Cortex of kidney (tissue), 1 donor: Measurements from ENCODE around the gene ZNF219.

ENCODE experiments used
- DNase-seq: peaks from one replicate; lab custom pipeline; 2025; lab: John Stamatoyannopoulos, UW

Gene ZNF219

DNA sequence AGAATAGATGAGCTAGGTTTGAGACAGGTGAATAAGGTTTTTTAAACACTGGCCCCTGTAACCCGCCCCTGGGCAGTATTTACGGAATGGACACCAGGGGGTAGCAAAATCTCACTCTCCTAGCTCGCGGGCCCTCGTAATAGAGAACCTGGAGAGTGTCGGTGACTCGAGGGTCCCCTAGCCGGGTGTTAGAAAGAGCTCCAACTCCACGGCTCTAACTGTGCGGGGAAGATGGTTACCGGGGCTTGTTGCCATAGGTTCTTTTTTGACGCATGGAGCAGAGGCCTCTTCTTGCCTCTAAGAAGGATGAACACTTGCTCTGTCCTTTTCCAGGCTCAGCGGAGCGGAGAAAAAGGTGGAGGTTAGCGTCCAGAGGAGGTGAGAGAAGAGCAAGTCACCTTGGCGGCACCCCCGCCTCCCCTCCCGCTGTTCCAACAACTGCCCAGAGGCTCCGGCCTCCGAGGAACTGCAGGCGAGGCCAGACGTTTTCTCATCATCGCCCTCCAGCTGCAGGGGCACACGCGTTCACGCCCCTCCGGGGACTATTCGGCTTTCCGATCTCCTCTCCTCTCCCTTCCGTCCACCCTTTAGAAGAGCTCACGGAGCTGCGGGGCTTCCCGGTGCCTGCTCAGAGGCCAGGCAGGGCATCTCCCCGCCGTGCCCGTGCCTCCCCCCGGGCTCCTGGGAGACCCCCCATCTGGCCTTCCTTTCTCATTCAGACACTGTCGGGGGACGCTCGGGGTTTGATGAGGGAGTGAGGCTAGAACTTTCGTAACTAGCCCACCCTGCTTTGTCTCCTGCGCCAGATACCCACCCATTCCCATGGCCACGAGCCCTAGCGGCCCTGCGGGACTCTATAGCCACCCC, 29.7 kb downstream of the ZNF219 start:
- DNase-seq: no peak

DNA sequence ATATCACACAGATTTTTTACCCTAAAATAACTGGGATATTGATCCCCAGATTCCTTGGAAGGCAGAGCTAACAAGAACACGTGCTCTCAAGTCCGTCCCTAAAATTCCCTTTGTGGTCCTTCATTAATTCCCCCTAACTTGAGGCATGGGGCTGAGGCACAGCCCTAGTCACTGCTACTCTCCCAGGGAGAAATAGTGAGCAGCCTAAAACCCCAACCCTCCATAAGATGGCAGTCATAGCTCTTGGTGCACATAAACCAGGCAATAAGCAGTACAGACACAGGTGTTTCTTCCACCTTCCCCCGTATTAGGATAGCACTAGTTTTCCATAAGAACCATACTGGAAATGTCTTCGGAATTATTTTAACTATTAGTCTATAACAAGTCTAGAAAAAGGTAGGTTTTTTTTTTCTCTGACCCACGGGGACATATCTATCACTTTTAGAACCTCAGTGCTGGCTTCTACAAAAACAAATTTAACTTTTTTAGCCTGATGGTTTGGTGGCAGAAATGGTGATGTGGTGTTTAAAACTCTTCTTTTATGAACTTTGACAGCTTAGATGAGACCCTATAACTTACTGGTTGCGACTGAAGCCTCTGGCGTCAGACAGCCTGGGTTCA, 31.5 kb downstream of the ZNF219 start:
- no peak for DNase-seq

- no peak for DNase-seq
Observed at GRCh38 chr14:21063479-21063878, 35.0 kb downstream of the ZNF219 start.

- no peak for DNase-seq
Observed at GRCh38 chr14:21061347-21061668, 37.1 kb downstream of the ZNF219 start.

GRCh38 chr14:21060614-21061346, 37.7 kb downstream of the ZNF219 start:
- DNase-seq: no peak

- no peak for DNase-seq
Observed at GRCh38 chr14:21059842-21060613, 38.4 kb downstream of the ZNF219 start.

GRCh38 chr14:21058903-21059302, 39.6 kb downstream of the ZNF219 start:
- DNase-seq: no peak

DNA sequence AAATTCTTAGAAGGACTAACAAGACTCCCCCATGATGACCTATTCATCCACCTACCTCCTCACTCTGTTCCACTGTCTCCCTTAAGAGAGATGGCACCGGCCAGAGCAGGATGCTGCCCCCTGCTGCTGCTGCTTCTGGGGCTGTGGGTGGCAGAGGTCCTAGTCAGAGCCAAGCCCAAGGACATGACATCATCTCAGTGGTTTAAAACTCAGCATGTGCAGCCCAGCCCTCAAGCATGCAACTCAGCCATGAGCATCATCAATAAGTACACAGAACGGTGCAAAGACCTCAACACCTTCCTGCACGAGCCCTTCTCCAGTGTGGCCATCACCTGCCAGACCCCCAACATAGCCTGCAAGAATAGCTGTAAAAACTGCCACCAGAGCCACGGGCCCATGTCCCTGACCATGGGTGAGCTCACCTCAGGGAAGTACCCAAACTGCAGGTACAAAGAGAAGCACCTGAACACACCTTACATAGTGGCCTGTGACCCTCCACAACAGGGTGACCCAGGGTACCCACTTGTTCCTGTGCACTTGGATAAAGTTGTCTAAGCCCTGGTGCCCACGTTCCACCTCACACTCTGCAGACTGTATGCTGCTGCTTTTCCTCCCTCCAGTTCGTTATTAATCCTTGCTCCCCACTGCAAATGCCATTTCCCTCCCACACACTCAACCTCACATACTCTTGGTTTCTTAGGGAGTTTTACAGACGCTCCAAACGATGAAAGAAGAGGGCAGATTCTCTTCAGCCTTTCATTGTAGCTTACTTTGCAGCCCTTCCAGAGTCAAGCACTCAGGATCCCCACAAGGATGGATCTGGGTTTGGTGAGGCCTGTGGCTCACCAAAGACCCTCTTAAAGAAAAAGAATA, 40.4 kb downstream of the ZNF219 start, which contains the start of gene RNASE8:
Gene RNASE8, plus strand, starts transcription at position 20 of the 873 bp plus-strand sequence. Its CDS starts 71 bp downstream, at position 91.
- no peak for DNase-seq

DNA sequence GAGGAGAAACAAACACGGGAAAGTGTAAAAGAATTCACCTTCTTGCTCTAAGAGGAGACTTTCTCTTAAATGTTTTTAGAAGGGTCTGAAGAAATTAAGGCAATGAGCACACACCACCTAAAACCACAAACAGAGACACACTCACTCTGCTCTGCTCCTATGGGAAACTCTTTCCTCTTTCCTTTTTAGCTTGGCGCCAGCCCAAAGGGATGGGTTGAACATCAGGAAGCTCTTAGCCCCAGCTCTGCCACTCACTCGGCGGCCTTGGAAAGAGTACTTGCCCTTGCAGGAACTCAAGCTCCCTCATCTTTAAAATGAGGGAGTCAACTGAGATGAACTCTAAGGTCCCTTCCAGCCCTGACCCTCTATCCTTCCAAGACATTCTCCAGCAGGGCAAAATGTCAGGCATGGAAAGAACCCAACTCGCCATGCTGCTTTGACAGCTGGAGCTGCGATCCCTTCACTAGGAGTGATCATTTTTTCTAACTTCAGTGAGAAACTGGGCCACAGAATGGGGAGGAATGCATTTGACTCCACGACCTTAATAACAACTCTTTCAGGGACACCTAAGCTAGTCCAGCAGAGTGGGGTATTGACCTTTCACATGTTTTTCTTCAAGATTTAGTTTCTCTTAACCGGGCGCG, 41.8 kb downstream of the ZNF219 start:
- no peak for DNase-seq

- no peak for DNase-seq
Observed at GRCh38 chr14:21055432-21056117, 42.9 kb downstream of the ZNF219 start.

GRCh38 chr14:21054768-21055145, 43.7 kb downstream of the ZNF219 start:
- DNase-seq: no peak

GRCh38 chr14:21054123-21054767, 44.2 kb downstream of the ZNF219 start:
- DNase-seq: no peak

- DNase-seq: no peak
Observed at GRCh38 chr14:21053184-21054122, 45.0 kb downstream of the ZNF219 start.

- DNase-seq: no peak
Observed at GRCh38 chr14:21050597-21050996, 47.9 kb downstream of the ZNF219 start.

GRCh38 chr14:21049271-21049673, 49.2 kb downstream of the ZNF219 start:
- no peak for DNase-seq

- no peak for DNase-seq
Observed at GRCh38 chr14:21048638-21049037, 49.8 kb downstream of the ZNF219 start.

DNA sequence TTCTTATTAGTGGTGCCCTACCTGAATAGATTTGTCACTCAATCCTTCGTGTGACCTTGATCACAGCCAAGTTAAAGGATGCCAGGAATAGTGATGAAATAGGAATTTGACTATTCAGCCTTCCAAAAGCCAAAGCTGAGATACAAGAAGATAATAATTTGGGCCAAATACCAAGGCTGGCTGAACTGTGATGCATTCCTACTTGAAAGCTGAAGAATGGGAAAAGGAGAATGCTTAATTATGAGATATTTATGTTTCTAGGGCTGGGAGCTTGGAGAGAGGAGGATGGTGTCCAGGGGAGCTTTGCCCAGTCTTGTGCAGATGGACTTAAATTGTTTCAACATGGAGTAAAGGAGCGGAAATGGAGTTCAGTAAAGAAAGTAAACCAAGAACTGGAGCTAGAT, 51.1 kb downstream of the ZNF219 start:
- DNase-seq: no peak

DNA sequence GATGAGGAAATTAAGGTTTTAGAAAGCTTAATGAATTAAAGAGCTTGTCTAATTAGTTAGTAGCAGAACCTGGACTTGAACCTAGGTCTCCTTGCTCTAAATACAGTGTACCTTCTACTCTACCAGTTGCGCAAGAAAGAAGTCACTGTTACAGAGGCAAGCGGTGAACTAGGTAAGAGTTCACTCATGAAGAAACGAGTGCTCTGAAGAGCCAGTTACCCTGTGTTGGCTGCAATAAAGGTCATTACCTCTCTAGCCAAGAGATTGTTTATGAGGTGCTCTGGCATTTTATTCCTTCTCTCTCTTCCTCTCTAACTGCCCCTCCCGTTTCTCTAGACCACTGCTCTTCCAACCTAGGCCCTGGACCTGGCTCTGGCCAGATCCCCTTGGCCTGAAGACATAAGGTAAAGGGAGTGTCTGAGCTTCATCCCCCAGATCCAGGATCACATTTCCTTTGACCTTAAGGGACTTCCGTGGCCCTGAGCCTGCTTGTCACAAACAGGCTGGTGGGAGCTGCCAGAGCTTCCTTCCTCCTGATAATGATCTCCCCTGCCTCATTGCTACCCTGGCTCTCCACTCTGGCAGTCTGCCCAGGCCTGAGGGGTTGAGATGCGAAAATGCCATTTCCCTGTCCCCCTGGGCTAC, 54.4 kb downstream of the ZNF219 start:
- no peak for DNase-seq
